ENCODE results near the gene APEH. TPM values are rescaled to one million over a fixed set of nuclear protein-coding genes. Genes with fewer than 3 reads are reported as not detected.

The APEH gene
- total and polyA plus RNA-seq, 12 donors: 18.2 to 140 (median 108) TPM

GRCh38 chr3:49699281-49699979 lies 25.3 kb downstream of the APEH start:
- ATAC-seq (peak in 4 of 8 donors; percentile 23 to 70 (median 53)), DNase-seq (no peak)
- Histone ChIP-seq H3K4me3 (no peak overlapping the region), H3K36me3 (peaks cover 0 to 75% (median 18%) of the 10 kb centered on the region in 9 donors), H3K4me1 (peaks cover 0 to 47% (median 4%) of the 10 kb centered on the region in 9 donors), H3K27ac (peak overlapping the region in 6 of 10 donors; percentile 15 to 72 (median 66)), H3K27me3 (no peaks in the 10 kb centered on the region), H3K9me3 (no peaks in the 10 kb centered on the region)
- intact Hi-C loops (cut with DNase I): no loop called here
- no peak for TF ChIP-seq CTCF (IDR thresholded peaks at IDR 0.05)
- WGBS, 2 donors: 69 to 77% methylated on average over 16 of the region's 16 CpGs

GRCh38 chr3:49700014-49700413 lies 25.9 kb downstream of the APEH start:
- ATAC-seq (no peak), DNase-seq (no peak)
- 78 to 86% methylated on average over 8 of the region's 8 CpGs for WGBS, 2 donors

GRCh38 chr3:49700453-49701128 lies 26.4 kb downstream of the APEH start:
- H3K27me3 ChIP-seq: no peaks in the 10 kb centered on the region
- no peaks in the 10 kb centered on the region for H3K9me3 ChIP-seq
- intact Hi-C loops (cut with DNase I): loop anchor here in 7 of 10 donors (5.0 to 10.0 kb wide), 6 partner anchors 137 to 214 kb away; partner anchors contain the start of gene MST1R (in 3 of the 7)
- no peak overlapping the region for H3K4me3 ChIP-seq
- H3K36me3 ChIP-seq: peaks cover 0 to 86% (median 24%) of the 10 kb centered on the region in 9 donors
- TF ChIP-seq CTCF (IDR thresholded peaks at IDR 0.05): no peak
- ATAC-seq (no peak), DNase-seq (no peak)
- peak overlapping the region in 1 of 10 donors; percentile 68 for H3K27ac ChIP-seq
- WGBS, 2 donors: 81 to 83% methylated on average over 13 of the region's 13 CpGs
- H3K4me1 ChIP-seq: peaks cover 0 to 35% (median 0%) of the 10 kb centered on the region in 9 donors

More at GRCh38 chr3:49700014-49700413, 25.9 kb downstream of the APEH start:
- no peak for TF ChIP-seq CTCF (IDR thresholded peaks at IDR 0.05)
- peaks cover 0 to 41% (median 3%) of the 10 kb centered on the region in 9 donors for H3K4me1 ChIP-seq
- H3K36me3 ChIP-seq: peaks cover 0 to 81% (median 18%) of the 10 kb centered on the region in 9 donors
- no peaks in the 10 kb centered on the region for H3K9me3 ChIP-seq
- peak overlapping the region in 4 of 10 donors; percentile 65 to 72 (median 68) for H3K27ac ChIP-seq
- no peaks in the 10 kb centered on the region for H3K27me3 ChIP-seq
- intact Hi-C loops (cut with DNase I): loop anchor here in 7 of 10 donors (5.0 to 10.0 kb wide), 6 partner anchors 137 to 215 kb away; partner anchors contain the start of gene MST1R (in 3 of the 7)
- no peak overlapping the region for H3K4me3 ChIP-seq

GRCh38 chr3:49701388-49702077 lies 27.4 kb downstream of the APEH start:
- ATAC-seq: no peak
- H3K27ac ChIP-seq: no peak overlapping the region
- TF ChIP-seq CTCF (IDR thresholded peaks at IDR 0.05): peak in 7 of 9 donors; percentile 29 to 50 (median 39)
- WGBS, 2 donors: 82 to 85% methylated on average over 21 of the region's 21 CpGs
- DNase-seq: no peak
- H3K4me1 ChIP-seq: peaks cover 0 to 27% (median 0%) of the 10 kb centered on the region in 9 donors
- no peaks in the 10 kb centered on the region for H3K9me3 ChIP-seq
- peaks cover 0 to 96% (median 31%) of the 10 kb centered on the region in 9 donors for H3K36me3 ChIP-seq
- no peaks in the 10 kb centered on the region for H3K27me3 ChIP-seq
- intact Hi-C loops (cut with DNase I): loop anchor here in 8 of 10 donors (2.0 to 10.0 kb wide), 7 partner anchors 135 to 213 kb away; partner anchors contain the start of gene MST1R (in 3 of the 8)
- H3K4me3 ChIP-seq: no peak overlapping the region
